NCI-H524 (cell line): ENCODE results near the gene BCL2L13.

Experiments used
- DNase-seq, 2 experiments: peaks; one replicate each; lab custom pipeline; 2025; lab: John Stamatoyannopoulos, UW

Gene BCL2L13

GRCh38 chr22:17779286-17780115, 140.9 kb downstream of the BCL2L13 start:
- no peak for DNase-seq

- DNase-seq = no peak
Observed at GRCh38 chr22:17780116-17780740, 141.7 kb downstream of the BCL2L13 start.
